GM21576 (cell line): ENCODE measurements around the gene TOX3.

Experiments used
- ATAC-seq: cut with Tn5 transposase; IDR thresholded peaks from one replicate; pipeline ENCODE4 v1.9.1; 2021; ENCODE audit warnings: mild to moderate bottlenecking, moderate library complexity; ENCODE audit not compliant: unreplicated experiment

Gene TOX3

DNA sequence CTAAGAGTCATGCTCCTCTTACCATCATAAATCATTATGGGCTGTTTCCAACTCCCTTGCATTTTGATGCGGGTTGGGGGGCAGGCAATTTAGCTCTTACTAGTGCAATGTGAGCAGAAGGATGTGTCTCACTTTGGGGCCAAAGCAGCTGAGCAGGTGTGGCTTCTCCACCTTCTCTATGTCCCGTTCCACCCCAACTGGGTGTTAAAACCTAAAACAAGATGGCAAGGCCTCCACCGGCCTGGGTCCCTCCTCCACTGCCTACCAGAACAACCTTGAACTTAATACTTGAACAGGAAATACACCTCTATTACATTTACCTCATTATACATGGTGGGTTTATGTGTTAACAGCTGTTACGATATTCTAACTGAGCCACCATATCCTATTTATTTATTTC, 52.8 kb downstream of the TOX3 start:
- no peak for ATAC-seq

DNA sequence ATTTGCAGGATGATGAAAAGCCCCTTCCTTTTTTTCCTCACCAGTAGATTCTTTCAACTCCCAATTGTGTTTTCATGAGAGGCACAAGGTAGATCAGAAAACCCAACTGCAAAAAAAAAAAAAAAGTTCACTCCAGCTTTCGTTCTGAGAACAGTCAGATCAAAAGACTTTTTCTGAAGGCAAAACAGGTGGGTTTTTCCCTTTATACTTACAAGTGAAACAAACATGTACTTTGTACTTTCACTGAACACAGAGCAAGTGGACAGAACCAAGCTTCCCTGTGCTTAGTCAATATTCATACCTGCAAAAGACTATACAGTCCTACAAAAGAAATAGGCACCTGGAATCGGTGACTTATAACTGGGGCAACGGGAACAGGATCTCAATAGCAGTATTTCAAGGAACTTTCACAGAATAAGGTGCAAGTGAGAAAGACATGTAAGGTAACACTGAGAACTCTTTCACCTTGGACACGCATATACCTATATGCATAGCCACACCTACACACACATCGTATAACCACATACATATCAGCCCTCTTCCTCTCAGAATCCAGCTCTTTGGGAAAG, 54.1 kb downstream of the TOX3 start:
- ATAC-seq: no peak

DNA sequence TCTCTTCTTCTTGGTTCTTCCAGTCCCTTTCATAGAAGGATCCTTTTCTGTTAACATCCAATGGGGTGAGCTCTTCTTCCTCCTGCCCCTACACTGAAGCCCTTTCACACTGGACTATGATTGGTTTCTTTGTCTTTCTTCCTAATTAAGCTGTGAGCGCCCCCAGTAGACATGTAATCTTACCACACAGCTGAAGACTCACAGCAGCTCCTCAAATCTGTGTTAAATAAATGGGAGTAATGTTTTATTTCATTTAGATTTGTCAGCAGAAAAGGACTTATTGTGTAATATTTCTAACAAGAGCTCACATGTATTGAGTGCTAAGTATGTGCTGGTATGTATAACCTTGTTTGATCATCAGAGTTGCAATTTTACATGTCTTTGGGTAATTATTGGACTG, 55.7 kb downstream of the TOX3 start:
- no peak for ATAC-seq

DNA sequence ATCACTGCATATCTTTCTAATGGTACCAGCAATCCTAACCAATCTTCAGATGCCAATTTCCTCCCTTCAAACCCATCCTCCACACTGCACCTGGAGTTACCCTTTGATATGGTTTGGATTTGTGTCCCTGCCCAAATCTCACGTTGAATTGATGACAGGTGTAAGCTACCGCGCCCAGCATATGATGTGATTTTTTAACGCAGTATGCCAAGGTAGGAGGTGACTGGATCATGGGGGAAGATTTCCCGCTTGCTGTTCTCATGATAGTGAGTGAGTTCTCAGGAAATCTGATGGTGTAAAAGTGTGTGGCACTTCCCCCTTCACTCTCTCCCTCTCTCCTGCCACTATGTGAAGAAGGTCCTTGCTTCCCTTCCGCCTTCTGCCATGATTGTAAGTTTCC, 57.0 kb downstream of the TOX3 start:
- no peak for ATAC-seq

DNA sequence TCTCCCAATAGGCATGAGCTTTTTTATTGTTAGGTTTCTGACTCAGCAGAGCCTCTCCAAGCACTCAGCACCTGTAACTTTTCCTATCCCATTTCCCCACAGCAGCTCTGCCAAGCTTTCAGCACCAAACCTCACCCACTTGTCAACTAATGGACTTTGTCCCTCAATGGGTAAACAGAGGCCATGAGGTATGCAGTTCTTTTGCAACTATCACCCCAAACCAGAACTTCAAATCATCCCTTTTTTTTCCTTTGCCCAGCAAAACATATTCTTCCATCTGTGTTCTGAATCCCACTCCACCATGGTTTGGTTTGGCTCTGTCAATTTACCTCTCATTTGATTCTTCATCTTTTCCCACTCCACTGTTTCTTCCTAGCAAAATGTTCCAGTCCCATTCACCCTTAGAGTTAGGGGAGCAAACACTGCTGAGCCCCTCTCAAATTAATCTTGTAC, 58.1 kb downstream of the TOX3 start:
- no peak for ATAC-seq

DNA sequence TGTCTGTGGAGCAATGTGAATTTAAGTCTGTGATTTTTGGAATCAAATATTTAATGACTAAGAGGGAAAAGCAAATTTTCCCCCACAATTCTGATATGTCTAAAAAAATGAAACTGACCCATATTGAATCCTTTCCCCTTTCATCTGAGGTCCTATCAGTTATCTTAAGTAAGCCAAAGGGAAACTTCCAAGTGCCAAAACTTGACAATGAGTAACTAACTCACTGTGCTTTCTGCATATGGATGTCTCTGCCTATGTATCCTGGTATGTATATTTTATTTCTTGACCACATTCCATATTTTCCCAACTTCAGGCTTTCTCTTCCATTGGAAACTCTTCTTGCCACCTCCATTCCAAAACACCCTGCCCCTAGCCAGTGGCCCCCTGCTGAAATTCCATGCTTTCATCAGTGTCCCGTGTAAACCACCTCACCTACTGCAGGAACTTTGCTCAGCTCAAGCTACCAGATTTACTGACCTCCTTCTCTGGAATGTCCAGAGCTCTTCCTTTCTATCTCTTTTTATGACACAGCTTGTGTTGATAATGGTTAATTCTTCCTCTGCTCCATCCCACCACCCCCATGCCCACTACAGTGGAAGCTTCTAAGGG, 59.0 kb downstream of the TOX3 start:
- no peak for ATAC-seq

DNA sequence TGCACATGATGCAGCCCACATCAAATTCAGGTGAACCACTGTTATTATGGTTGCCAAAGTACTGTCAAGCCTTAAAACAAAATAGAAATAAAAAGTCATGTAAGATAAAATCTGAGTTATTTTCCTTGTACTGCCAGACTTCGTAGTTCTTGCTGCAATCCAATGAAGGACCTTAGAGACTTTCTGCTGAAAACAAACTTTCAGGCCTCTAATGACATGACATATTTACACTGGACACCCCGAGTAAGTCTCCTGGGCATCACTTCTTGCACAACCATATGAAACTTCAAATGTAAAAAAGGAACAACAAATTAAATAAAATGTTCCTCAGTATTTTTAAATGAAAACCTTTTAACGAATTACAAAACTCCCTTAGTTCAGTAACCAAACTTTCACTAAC, 66.7 kb downstream of the TOX3 start:
- ATAC-seq: no peak

DNA sequence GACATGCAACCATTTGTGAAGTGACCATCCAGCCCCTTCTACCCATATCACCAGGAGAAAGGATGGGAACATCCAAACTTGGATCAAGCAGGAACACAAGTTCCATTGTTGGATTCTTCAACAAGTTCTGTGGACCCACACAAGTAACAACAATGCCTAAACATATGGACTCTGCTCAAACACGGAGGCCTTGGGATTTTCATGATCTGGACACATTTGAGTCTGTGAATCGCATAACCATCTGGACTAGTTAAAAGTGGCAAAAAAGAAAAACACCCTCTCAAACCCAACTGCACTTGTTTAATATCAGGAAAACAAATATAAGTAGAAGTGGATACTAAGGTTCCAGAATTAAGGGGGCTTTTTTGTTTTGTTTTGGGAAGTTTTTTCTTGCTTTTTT, 70.8 kb downstream of the TOX3 start:
- ATAC-seq: no peak

DNA sequence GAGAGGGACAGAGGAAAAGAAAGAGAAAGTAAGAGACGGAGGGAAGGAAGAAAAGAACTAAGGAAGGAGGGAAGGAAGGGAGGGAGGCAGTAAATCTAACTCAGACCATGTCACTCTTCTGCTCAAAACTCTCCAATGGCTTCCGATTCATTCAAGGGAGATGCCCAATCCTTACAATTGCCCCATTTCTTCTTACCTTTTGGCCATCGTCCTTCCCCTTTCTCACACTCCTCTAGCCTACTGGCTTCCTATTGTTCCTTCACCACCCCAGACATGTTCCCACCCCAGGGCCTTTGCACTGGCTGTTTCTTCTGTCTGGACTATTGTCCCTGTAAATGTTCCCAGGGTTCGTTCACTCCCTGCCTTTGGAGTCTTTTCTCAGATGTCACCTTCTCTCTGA, 72.3 kb downstream of the TOX3 start:
- ATAC-seq: no peak

DNA sequence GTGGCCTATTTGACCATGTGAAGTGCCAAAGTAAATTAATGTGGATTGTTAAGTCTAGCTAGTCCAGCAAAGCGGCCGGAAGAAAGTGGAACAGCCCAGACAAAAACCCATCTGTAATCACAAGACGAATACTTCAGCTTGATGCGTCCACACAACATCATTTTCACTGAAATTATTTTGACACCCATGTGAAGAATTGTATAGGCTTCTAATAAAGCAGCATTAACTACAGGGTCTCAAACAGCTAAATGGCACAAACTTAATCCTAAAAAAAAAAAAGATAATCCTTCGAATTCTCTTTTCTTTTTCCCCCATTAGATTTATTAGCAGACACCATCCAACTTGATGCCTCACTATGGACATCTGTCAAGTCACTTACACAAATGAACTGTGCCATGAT, 73.8 kb downstream of the TOX3 start:
- ATAC-seq: no peak

DNA sequence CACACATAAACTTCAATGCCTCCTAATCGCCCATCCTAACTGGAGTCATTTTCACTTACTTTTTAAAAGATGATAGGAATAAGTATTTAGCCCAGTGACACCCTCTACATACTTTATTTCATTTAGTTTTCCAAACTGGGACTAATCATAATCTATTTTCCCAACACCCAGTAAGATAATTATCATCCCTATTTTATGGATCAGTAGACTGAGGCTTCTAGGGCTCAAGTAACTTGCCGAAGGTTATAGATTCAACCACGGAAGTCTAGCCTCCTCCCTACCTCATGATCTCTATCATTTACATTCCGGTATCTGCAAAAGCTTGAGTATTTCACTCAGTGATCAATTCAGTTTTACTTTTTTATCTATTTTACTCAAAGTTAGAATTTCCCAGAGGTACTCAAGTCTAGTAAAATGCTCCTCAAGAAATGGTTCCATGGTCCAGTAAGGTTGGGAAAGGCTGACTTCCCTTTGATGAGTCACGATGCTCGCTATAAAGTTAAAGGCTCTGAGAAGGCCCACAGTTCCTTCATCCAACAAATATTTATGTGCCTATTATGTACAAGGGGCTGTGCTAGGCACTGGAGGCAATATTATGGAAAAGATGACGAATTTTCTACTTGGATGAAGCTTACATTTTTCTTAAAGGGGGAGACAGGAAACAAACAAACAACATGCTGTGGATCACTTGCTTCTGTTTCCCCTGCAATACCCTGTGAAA, 75.1 kb downstream of the TOX3 start:
- ATAC-seq: no peak

DNA sequence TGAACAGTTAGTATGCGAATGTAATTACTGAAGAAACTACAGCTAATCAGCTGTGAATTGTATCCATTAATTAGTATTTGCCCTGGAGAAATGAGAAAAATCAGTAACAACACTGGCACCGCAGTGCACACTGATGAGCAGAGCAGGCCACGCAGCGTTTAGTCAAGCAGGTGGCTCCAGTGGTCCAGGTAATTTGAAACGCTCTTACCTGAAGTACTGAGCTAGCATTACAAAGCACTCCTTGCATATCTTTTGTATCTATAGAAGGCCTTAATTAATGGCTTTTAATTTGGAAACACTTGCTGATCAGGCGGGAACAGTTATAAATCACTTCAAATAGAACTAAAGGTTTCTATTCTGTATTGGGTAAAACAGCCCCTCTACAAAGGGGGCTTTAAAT, 76.4 kb downstream of the TOX3 start:
- ATAC-seq: no peak

DNA sequence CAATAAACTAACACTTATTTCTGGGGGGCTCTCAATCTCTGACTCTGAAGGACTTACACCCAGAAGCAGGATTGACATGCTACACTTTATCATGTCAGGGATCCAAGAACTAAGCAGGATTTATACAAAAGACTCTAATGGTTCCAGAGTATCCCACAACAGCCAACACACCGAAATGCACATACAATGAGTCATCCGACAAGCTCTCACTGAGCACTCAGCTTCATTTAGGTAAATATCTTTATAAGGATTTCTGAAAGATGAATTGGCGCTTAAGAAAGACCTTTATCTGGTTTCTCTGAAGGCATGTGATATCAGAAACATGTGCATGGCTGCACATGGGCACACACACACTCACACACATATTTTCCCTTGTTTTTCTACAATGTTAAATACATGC, 77.2 kb downstream of the TOX3 start:
- ATAC-seq: no peak

DNA sequence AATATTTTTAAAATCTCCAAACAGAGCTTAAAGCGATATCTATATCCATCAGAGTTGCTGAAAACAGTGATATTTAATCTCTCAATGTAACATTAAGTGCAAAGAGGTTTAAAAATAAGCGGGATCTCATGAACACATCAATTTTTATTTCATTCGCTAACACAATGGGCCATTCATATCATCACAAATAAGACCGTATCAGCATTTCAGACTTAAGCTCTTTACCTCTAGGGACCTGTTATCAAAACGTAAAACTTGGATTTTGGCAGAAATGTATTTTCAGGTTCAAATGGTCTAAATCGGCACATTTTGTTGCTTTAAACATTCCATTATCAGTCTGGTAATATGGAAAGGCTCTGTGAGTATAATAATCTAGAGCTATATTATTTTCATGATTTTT, 77.9 kb downstream of the TOX3 start:
- no peak for ATAC-seq

DNA sequence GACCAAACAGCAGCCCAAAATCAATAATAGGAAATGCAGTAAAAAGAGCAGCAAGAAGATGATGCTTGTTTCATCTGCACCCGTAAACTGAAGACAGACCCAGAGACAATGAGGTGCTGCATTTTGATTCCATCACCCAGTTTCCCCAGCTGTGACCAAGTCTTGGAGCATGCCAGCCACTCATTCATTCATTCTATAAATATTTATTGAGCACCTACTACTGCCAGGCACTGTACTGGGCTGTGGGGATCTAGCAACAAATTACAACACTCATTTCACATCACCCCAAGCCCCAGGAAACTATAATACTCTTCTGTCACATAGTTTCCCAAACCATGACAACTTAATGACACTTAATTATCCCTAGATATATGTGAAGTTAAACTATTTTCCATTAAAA, 79.2 kb downstream of the TOX3 start:
- ATAC-seq: no peak

DNA sequence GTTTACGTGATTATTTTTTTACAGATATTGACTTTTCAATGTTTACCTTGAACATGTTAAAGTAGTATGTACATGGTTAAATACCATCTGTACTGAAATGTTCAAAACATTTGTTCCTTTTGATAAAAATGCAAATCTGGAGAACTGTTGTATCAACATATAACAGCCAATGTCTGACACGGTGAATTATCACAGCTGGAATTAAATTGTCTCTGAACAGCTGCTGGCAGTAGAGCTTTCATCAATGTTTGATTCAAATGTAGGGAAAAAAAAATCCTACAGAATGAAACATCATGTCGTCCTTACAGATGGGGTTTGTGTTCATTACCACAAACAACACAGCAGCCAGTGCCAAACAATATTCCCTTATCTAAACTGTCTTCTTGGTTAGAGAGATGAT, 79.9 kb downstream of the TOX3 start:
- ATAC-seq: no peak

DNA sequence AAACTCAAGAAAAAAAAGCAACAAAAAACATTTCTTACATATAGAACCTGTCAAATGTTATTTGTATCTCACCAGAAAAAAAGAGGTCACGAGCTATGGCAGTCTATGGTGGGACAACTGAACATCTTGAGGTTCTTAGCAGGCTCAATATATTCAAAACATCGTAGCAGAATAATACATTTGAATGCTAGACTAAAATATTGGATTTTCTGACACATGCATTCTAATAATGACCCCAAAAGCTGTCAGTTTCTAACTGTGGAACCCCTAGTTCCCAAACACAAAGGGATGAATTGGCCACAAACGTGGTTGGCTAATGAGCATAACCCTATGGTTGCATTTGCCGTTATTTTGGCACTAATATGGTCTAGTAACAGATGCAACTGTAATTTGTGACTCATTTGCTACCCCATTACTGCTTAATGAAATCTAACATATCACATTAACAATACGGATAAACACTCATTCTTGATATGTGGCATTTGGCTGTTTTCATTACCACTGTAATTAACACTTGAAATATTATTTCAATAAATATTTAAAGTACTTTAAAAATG, 81.2 kb downstream of the TOX3 start:
- no peak for ATAC-seq

DNA sequence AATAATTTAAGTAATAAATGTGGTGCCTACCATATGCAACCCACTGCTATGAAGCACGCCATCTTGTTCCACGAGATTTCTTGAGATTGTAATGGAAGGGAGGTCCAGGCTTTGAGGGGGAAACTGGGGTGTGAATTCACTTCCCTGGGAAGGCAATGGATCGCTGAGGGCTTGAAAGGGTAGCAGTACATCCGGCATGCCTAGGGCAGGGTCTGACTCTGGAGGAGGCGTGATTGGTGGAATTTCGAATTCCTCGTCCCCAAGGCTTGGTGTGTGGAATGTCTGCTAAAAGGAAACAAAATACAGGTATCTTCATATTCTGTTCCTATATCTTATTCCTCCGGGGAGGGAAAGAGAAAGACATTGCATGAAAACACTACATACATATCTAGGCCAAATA, 83.0 kb downstream of the TOX3 start:
- no peak for ATAC-seq

DNA sequence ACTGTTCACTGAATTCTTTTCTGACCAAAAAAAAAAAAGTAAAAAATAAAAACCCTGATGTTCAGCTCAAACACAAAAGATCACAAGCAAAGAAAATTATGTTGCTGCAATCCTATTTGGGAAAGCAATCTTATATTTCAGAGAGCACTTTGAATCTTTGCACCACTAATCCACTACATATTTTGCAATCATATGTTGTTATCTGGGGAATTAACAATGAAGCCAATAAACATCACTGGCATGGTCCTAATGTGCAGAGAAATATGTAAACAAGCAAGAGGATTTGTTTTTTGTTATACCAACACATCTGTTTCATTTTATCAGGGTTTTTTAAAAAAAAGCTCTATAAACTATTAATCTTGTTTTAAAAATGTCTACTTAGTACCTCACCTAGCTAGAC, 84.1 kb downstream of the TOX3 start:
- no peak for ATAC-seq

DNA sequence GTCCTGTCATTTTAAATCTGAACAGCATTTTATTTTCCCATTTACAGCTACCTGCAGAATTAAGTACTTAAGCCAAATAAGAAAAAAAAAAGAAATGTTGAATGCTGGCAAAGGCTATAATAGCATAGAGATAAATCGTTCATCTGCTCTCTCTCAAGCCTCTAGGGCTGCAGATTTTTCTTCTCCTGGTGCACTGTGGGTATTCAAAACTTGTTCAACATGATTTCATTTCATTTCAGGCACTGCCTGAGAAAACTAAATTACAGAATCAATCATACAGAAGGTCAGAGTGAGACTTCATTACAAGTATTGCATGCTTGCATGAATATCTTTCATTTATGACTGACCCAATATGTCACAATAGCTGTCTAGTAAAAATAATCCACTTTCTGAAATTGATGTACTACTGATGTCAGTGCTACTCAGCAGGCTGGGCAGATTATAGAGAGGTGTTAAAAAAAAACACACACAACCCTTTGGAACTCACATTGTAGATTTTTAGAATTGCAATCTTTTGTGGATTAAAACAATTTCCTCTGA, 86.2 kb downstream of the TOX3 start:
- ATAC-seq: no peak

DNA sequence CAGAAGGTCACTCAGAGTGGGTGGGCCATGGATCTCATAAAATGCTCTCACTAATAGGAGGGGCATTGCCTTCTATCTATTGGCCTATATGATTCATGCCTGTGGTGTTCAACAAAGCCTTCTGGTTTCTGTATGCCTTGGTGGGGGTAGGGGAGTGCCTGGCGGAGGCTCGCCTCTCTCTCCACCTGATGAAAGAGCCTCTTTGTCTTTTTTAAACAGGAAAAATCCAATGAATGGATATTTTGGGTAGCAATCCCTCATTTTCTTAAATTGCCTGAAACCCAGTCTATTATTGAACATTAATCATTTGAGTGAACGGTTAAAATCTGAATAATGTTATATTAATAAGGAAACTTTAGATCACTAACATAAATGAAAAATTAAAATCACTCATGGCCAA, 90.6 kb downstream of the TOX3 start:
- ATAC-seq: no peak
